Posterior cingulate gyrus (tissue), 11 donors: ENCODE results near the gene NDUFV2.

ENCODE experiments used
- DNase-seq, 10 donors: peaks; one replicate each; pipeline versions ENCODE4 v3.0.0 to v3.0.0-alpha.2; 2020 to 2021; ENCODE audit warnings: mixed read lengths in 3 of 10
- intact Hi-C: fragments of 100-400 bp; cut with DNase I; formaldehyde crosslinking; loops from one replicate; pipeline ENCODE4 v1.15.1; 2023

Gene NDUFV2

DNA sequence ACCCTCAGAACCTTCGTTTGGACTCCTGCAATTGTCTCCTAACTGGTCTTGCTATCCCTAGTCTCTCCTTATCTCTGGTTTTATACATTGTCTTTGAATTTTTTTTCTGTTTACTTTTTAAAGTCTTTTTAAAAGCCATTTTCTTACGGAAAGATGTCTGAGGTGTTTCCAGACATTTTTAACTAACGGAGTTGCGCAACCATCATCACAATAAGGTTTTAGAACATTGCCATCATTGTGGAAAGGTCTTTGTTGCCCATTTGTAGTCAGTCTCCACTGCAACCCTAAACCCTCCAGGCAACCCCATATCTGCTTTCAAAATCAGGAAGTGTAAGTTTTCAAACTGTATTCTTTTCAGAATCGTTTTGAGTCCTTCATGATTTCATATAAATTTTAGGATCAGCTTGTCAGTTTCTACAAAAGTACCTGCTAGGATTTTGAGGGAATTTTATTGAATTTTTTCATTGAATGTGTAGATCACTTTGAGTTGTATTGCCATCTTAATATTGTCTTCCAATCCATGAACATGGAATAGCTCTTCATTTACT, 80.4 kb downstream of the NDUFV2 start:
- intact Hi-C loops, result no loop called here
- DNase-seq, result no peak
